AG10803 (cell line): ENCODE results near the gene HES2.
"Not testable (repeated sequence)": the region's sequence is repeated elsewhere in the genome, so short reads cannot be mapped to it uniquely, and the experiment has no call there.

ENCODE experiments used
- DNase-seq: peaks from one replicate; pipeline ENCODE4 v3.0.0; 2010; ENCODE audit warnings: low read depth
- H3K4me3 ChIP-seq: 2 replicates; pipeline ENCODE4 v1.5.1; 2011; ENCODE audit warnings: mild to moderate bottlenecking, low read length, control low read depth
- CTCF ChIP-seq: conservative IDR thresholded peaks from 2 replicates; pipeline ENCODE4 v1.5.1; 2011; ENCODE audit warnings: mild to moderate bottlenecking, low read length, control low read depth, inconsistent platforms

HES2 gene

GRCh38 chr1:6363085-6363884 is 56.4 kb downstream of the HES2 start:
- DNase-seq, result peak; percentile 54
- TF ChIP-seq CTCF, result peak; percentile 52
- not testable (repeated sequence) for H3K4me3 ChIP-seq
